Esophagus squamous epithelium (tissue), 5 donors: ENCODE measurements around the gene CLSTN2. TPM values are rescaled to one million over a fixed set of nuclear protein-coding genes. Genes with fewer than 3 reads are reported as not detected.

ENCODE experiments used
- DNase-seq: peaks from one replicate; lab custom pipeline; 2025; lab: John Stamatoyannopoulos, UW
- H3K27ac ChIP-seq, 4 donors: fragments of 200-600 bp; sonication (generic); one replicate each; pipeline ENCODE4 v1.5.1; 2016 to 2019; ENCODE audit warnings: mild to moderate bottlenecking in 1 of 4
- H3K27me3 ChIP-seq, 4 donors: fragments of 200-600 bp; sonication (generic); 1 replicate in 3 of 4; 2 replicates in 1 of 4; pipeline versions ENCODE4 v1.5.1 to v1.6.0; 2017 to 2021; ENCODE audit warnings: antibody characterized with exemption in 1 of 4
- H3K36me3 ChIP-seq, 3 donors: fragments of 200-600 bp; sonication (generic); one replicate each; pipeline ENCODE4 v1.5.1; 2016 to 2019
- H3K4me1 ChIP-seq, 3 donors: fragments of 200-600 bp; sonication (generic); one replicate each; pipeline ENCODE4 v1.5.1; 2017 to 2019
- H3K4me3 ChIP-seq, 4 donors: fragments of 200-600 bp; sonication (generic); 1 replicate in 3 of 4; 2 replicates in 1 of 4; pipeline ENCODE4 v1.5.1; 2016 to 2019; ENCODE audit warnings: mild to moderate bottlenecking in 2 of 4, moderate library complexity in 1 of 4
- H3K9me3 ChIP-seq, 3 donors: fragments of 200-600 bp; sonication (generic); one replicate each; pipeline ENCODE4 v1.5.1; 2016 to 2019
- CTCF ChIP-seq, 6 experiments: fragments of 450-650 bp in 4 of 6; fragments of 200-600 bp in 2 of 6; sonication (generic) in 2 of 6; IDR thresholded peaks; one replicate each; pipeline ENCODE4 v1.5.1; 2016 to 2019; ENCODE audit warnings: antibody characterized with exemption in 6 of 6, mild to moderate bottlenecking in 4 of 6, moderate library complexity in 4 of 6
- POLR2A ChIP-seq, 4 donors: fragments of 450-650 bp; IDR thresholded peaks; one replicate each; pipeline ENCODE4 v1.6.1; 2017; ENCODE audit warnings: antibody characterized with exemption in 4 of 4, mild to moderate bottlenecking in 4 of 4, moderate library complexity in 3 of 4
- WGBS, 2 donors: methylation state at CpG; one replicate each; pipeline ENCODE4 v1.1.5; 2018; 5-methylcytosine and 5-hydroxymethylcytosine counted together
- intact Hi-C: fragments of 100-400 bp; cut with DNase I; formaldehyde crosslinking; loops from one replicate; pipeline ENCODE4 v1.15.0; 2022
- total RNA-seq, 4 donors: library from RNA; depleted of rRNA; stranded (reverse); fragments of >200 nt; gene quantifications; one replicate each; pipeline ENCODE4 v1.1.0, GENCODE V29; 2016
- donor health status: DM: yes; HTN: yes; CAD: no.

Gene CLSTN2
- total RNA-seq, 4 donors from 2014 or later: 0.53 to 5.0 (median 3.1) TPM

GRCh38 chr3:140461250-140461649 lies 526.3 kb downstream of the CLSTN2 start:
- no peaks in the 10 kb centered on the region for H3K36me3 ChIP-seq
- TF ChIP-seq POLR2A (IDR thresholded peaks at IDR 0.05) (no peak), CTCF (IDR thresholded peaks at IDR 0.05) (no peak)
- H3K4me1 ChIP-seq: no peaks in the 10 kb centered on the region
- H3K9me3 ChIP-seq: no peaks in the 10 kb centered on the region
- no peak overlapping the region for H3K27ac ChIP-seq
- WGBS, 2 donors: 96 to 100% methylated on average over 1 to 3 of the region's 3 CpGs
- peaks cover 0 to 6% (median 0%) of the 10 kb centered on the region in 4 donors for H3K27me3 ChIP-seq
- DNase-seq: no peak
- H3K4me3 ChIP-seq: no peak overlapping the region
- intact Hi-C loops: no loop called here

- no peak for DNase-seq
Measured at GRCh38 chr3:140463355-140463754, 528.4 kb downstream of the CLSTN2 start.

GRCh38 chr3:140465988-140466387 lies 531.0 kb downstream of the CLSTN2 start:
- no peak overlapping the region for H3K4me3 ChIP-seq
- DNase-seq: no peak
- H3K36me3 ChIP-seq: no peaks in the 10 kb centered on the region
- no peak overlapping the region for H3K27ac ChIP-seq
- intact Hi-C loops: no loop called here
- no peaks in the 10 kb centered on the region for H3K4me1 ChIP-seq
- no peaks in the 10 kb centered on the region for H3K9me3 ChIP-seq
- TF ChIP-seq POLR2A (IDR thresholded peaks at IDR 0.05) (no peak), CTCF (IDR thresholded peaks at IDR 0.05) (no peak)
- H3K27me3 ChIP-seq: peaks cover 0 to 6% (median 0%) of the 10 kb centered on the region in 4 donors

More at GRCh38 chr3:140463355-140463754, 528.4 kb downstream of the CLSTN2 start:
- Histone ChIP-seq H3K27ac (no peak overlapping the region), H3K27me3 (peaks cover 0 to 6% (median 0%) of the 10 kb centered on the region in 4 donors), H3K9me3 (no peaks in the 10 kb centered on the region), H3K4me3 (no peak overlapping the region), H3K4me1 (no peaks in the 10 kb centered on the region), H3K36me3 (no peaks in the 10 kb centered on the region)
- 44 to 66% methylated on average over 2 of the region's 2 CpGs for WGBS, 2 donors
- no peak for TF ChIP-seq POLR2A (IDR thresholded peaks at IDR 0.05)
- intact Hi-C loops: no loop called here

GRCh38 chr3:140466535-140466934 lies 531.5 kb downstream of the CLSTN2 start:
- no peak overlapping the region for H3K27ac ChIP-seq
- H3K4me1 ChIP-seq: no peaks in the 10 kb centered on the region
- H3K4me3 ChIP-seq: no peak overlapping the region
- intact Hi-C loops: no loop called here
- no peak for TF ChIP-seq CTCF (IDR thresholded peaks at IDR 0.05)
- TF ChIP-seq POLR2A (IDR thresholded peaks at IDR 0.05): no peak
- no peak for DNase-seq
- no peaks in the 10 kb centered on the region for H3K9me3 ChIP-seq
- 93% methylated on average over 9 of the region's 9 CpGs; no CpG with 5 or more reads in 1 of the 2 donors for whole genome bisulfite sequencing, 2 donors
- H3K27me3 ChIP-seq: peaks cover 0 to 6% (median 0%) of the 10 kb centered on the region in 4 donors
- H3K36me3 ChIP-seq: no peaks in the 10 kb centered on the region

GRCh38 chr3:140467104-140467577 lies 532.2 kb downstream of the CLSTN2 start:
- Histone ChIP-seq H3K36me3 (no peaks in the 10 kb centered on the region), H3K9me3 (no peaks in the 10 kb centered on the region), H3K4me3 (no peak overlapping the region), H3K27ac (no peak overlapping the region), H3K4me1 (no peaks in the 10 kb centered on the region), H3K27me3 (peaks cover 0 to 6% (median 0%) of the 10 kb centered on the region in 4 donors)
- intact Hi-C loops: no loop called here
- TF ChIP-seq POLR2A (IDR thresholded peaks at IDR 0.05): no peak
- TF ChIP-seq CTCF (IDR thresholded peaks at IDR 0.05): no peak
- 27 to 32% methylated on average over 4 of the region's 4 CpGs for WGBS, 2 donors
- no peak for DNase-seq
